Prostate gland (tissue), 2 donors: ENCODE results near the gene NAA50.
A peak's percentile ranks its signal among the peaks of the same experiment; 100 is the strongest.

Experiments used
- POLR2A ChIP-seq: fragments of 450-650 bp; IDR thresholded peaks from one replicate; pipeline ENCODE4 v1.6.1; 2016; ENCODE audit warnings: antibody characterized with exemption, mild to moderate bottlenecking
- POLR2AphosphoS5 ChIP-seq: sonication (generic); formaldehyde crosslinking; IDR thresholded peaks from one replicate; pipeline ENCODE4 v1.6.1; 2017; ENCODE audit warnings: antibody characterized with exemption
- TF ChIP-seq, protein P1 (sequence below), 4 experiments: fragments of 200-600 bp in 2 of 4; fragments of 450-650 bp in 2 of 4; sonication (generic) in 2 of 4; IDR thresholded peaks; 1 replicate in 3 of 4; 2 replicates in 1 of 4; pipeline ENCODE4 v1.5.1; 2016 to 2019; ENCODE audit warnings: antibody characterized with exemption in 4 of 4, mild to moderate bottlenecking in 2 of 4, moderate library complexity in 2 of 4

DNA sequence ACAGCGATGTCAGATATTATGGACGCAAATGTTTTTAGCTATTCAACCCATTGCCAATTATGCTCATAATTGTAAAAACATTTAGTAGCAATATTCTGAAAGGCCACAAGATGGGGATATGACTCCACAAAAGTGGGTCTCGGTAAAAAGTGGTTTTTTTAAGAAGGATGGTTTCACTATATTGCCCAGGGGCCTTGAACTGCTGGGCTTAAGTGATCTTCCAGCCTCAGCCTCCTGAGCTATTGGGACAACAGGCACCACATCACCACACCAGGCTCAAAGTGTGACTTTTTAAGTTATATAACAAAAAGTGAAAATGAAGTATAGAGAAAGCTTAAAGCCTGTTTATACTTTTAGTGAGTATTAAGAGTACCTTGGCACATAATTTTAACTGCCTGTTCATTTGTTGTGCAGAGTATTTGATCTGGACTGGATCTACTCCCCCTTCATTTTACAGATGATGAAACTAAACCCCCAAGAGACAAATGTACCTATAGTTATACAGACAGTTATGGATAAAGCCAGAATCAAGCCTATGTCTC lies 9.4 kb downstream of the NAA50 start:
- TF ChIP-seq, protein P1, sequence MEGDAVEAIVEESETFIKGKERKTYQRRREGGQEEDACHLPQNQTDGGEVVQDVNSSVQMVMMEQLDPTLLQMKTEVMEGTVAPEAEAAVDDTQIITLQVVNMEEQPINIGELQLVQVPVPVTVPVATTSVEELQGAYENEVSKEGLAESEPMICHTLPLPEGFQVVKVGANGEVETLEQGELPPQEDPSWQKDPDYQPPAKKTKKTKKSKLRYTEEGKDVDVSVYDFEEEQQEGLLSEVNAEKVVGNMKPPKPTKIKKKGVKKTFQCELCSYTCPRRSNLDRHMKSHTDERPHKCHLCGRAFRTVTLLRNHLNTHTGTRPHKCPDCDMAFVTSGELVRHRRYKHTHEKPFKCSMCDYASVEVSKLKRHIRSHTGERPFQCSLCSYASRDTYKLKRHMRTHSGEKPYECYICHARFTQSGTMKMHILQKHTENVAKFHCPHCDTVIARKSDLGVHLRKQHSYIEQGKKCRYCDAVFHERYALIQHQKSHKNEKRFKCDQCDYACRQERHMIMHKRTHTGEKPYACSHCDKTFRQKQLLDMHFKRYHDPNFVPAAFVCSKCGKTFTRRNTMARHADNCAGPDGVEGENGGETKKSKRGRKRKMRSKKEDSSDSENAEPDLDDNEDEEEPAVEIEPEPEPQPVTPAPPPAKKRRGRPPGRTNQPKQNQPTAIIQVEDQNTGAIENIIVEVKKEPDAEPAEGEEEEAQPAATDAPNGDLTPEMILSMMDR (IDR thresholded peaks at IDR 0.05) = peak; percentile 17 to 80 (median 70)
- TF ChIP-seq POLR2A (no peak), POLR2AphosphoS5 (no peak)
